Activated CD4-positive, alpha-beta T cell treated with anti-CD3 and anti-CD28 coated beads for 24 hours (primary cell): ENCODE results near the gene PRPF8.
"Not testable (repeated sequence)": the region's sequence is repeated elsewhere in the genome, so short reads cannot be mapped to it uniquely, and the experiment has no call there.

Experiments
- DNase-seq, 2 donors: peaks; one replicate each; pipeline ENCODE4 v3.0.0-alpha.2; 2020; ENCODE audit warnings: low read depth in 2 of 2

PRPF8 gene

GRCh38 chr17:1690544-1691221 lies 6.0 kb upstream of the PRPF8 start:
- no peak for DNase-seq

GRCh38 chr17:1688405-1688804 lies 3.7 kb upstream of the PRPF8 start:
- not testable (repeated sequence) for DNase-seq

GRCh38 chr17:1686086-1686485 lies 1.4 kb upstream of the PRPF8 start:
- DNase-seq: no peak

- no peak for DNase-seq
Measured at GRCh38 chr17:1683459-1683858, 1.2 kb downstream of the PRPF8 start.

- no peak for DNase-seq
Measured at GRCh38 chr17:1676401-1676800, 8.3 kb downstream of the PRPF8 start.

GRCh38 chr17:1673041-1673785 lies 11.5 kb downstream of the PRPF8 start:
- DNase-seq: no peak

GRCh38 chr17:1663934-1664333 lies 20.7 kb downstream of the PRPF8 start:
- not testable (repeated sequence) for DNase-seq

GRCh38 chr17:1661045-1661444 lies 23.6 kb downstream of the PRPF8 start:
- no peak for DNase-seq

- no peak for DNase-seq
Measured at GRCh38 chr17:1658100-1658499, 26.6 kb downstream of the PRPF8 start.

- no peak for DNase-seq
Measured at GRCh38 chr17:1653735-1654134, 30.9 kb downstream of the PRPF8 start.

GRCh38 chr17:1652794-1653193 lies 31.9 kb downstream of the PRPF8 start:
- DNase-seq: not testable (repeated sequence)

- DNase-seq: no peak
Measured at GRCh38 chr17:1651559-1651844, 33.2 kb downstream of the PRPF8 start.

GRCh38 chr17:1650731-1651558 lies 33.7 kb downstream of the PRPF8 start:
- no peak for DNase-seq

- peak in 1 of 2 donors; percentile 18 for DNase-seq
Measured at GRCh38 chr17:1649844-1650501, 34.7 kb downstream of the PRPF8 start, which contains the start of gene RILP. Gene RILP, minus strand, starts transcription at chr17:1649866. Its CDS starts 62 bp downstream, at chr17:1649804.

GRCh38 chr17:1648963-1649843 lies 35.5 kb downstream of the PRPF8 start:
- DNase-seq: peak; percentile 85 to 87

GRCh38 chr17:1648173-1648962 lies 36.3 kb downstream of the PRPF8 start:
- DNase-seq: peak in 1 of 2 donors; percentile 12

- DNase-seq: no peak
Measured at GRCh38 chr17:1647802-1648171, 36.9 kb downstream of the PRPF8 start.

- DNase-seq: no peak
Measured at GRCh38 chr17:1646199-1646875, 38.3 kb downstream of the PRPF8 start.
